GM23338 (cell line): ENCODE measurements around the gene SAPCD1. TPM values are rescaled to one million over a fixed set of nuclear protein-coding genes. Genes with fewer than 3 reads are reported as not detected.

ENCODE experiments used
- ATAC-seq: fragments of 200-7000 bp; cut with Tn5 transposase; 3 replicates; pipeline ENCODE4 v1.9.1; 2020
- DNase-seq: peaks from one replicate; pipeline ENCODE4 v3.0.0-alpha.2; 2015; ENCODE audit warnings: low spot score
- H2AFZ ChIP-seq: fragments of 200-600 bp; sonication (generic); 2 replicates; pipeline ENCODE4 v1.8.0; 2016; ENCODE audit warnings: antibody characterized with exemption, mild to moderate bottlenecking, moderate library complexity
- H3F3A ChIP-seq: fragments of 200-600 bp; sonication (generic); replicated peaks from 2 replicates; pipeline ENCODE4 v1.8.0; 2017; ENCODE audit warnings: antibody characterized with exemption, mixed run types, low read depth
- H3K27ac ChIP-seq: fragments of 200-600 bp; sonication (generic); 2 replicates; pipeline ENCODE4 v1.6.1; 2016; ENCODE audit warnings: low read depth
- H3K27me3 ChIP-seq: fragments of 200-600 bp; sonication (generic); 2 replicates; pipeline ENCODE4 v1.8.0; 2016; ENCODE audit warnings: mild to moderate bottlenecking, mixed run types, moderate library complexity; ENCODE audit not compliant: insufficient read depth
- H3K36me3 ChIP-seq: fragments of 200-600 bp; sonication (generic); 2 replicates; pipeline ENCODE4 v1.8.0; 2016; ENCODE audit warnings: mild to moderate bottlenecking; ENCODE audit not compliant: insufficient read depth
- H3K4me1 ChIP-seq: fragments of 200-600 bp; sonication (generic); 2 replicates; pipeline ENCODE4 v1.8.0; 2016; ENCODE audit warnings: mild to moderate bottlenecking, moderate library complexity; ENCODE audit not compliant: insufficient read depth
- H3K4me2 ChIP-seq: fragments of 200-600 bp; sonication (generic); 2 replicates; pipeline ENCODE4 v1.7.1; 2017; ENCODE audit warnings: mixed run types
- H3K4me3 ChIP-seq: fragments of 200-600 bp; sonication (generic); 2 replicates; pipeline ENCODE4 v1.6.1; 2016; ENCODE audit warnings: mixed run types
- H3K79me2 ChIP-seq: fragments of 200-600 bp; sonication (generic); replicated peaks from 2 replicates; pipeline ENCODE4 v1.8.0; 2017; ENCODE audit warnings: mild to moderate bottlenecking; ENCODE audit not compliant: insufficient read depth
- H3K9me2 ChIP-seq: fragments of 200-600 bp; sonication (generic); 2 replicates; pipeline ENCODE4 v1.8.0; 2017; ENCODE audit not compliant: insufficient read depth
- H4K20me1 ChIP-seq: fragments of 200-600 bp; sonication (generic); replicated peaks from 2 replicates; pipeline ENCODE4 v1.8.0; 2017; ENCODE audit warnings: mild to moderate bottlenecking; ENCODE audit not compliant: insufficient read depth
- H3K27ac Mint-ChIP-seq: 2 replicates; pipeline ENCODE4 v1.8.0; 2020; ENCODE audit warnings: inconsistent platforms, mild to moderate bottlenecking, moderate library complexity, mixed read lengths
- H3K27me3 Mint-ChIP-seq: 3 replicates; pipeline ENCODE4 v1.8.0; 2022; ENCODE audit warnings: low read depth, mild to moderate bottlenecking, moderate library complexity, mixed read lengths, inconsistent platforms; ENCODE audit not compliant: insufficient read depth, poor library complexity
- H3K36me3 Mint-ChIP-seq: 3 replicates; pipeline ENCODE4 v1.8.0; 2021; ENCODE audit warnings: low read depth, mild to moderate bottlenecking, inconsistent platforms, moderate library complexity, mixed read lengths
- H3K4me1 Mint-ChIP-seq: 3 replicates; pipeline ENCODE4 v1.8.0; 2020; ENCODE audit warnings: mild to moderate bottlenecking, inconsistent platforms, mixed read lengths
- H3K4me3 Mint-ChIP-seq: 3 replicates; pipeline ENCODE4 v1.8.0; 2021; ENCODE audit warnings: moderate library complexity, mild to moderate bottlenecking, inconsistent platforms, mixed read lengths
- H3K9me3 Mint-ChIP-seq: 3 replicates; pipeline ENCODE4 v1.8.0; 2020; ENCODE audit warnings: moderate library complexity, mild to moderate bottlenecking, inconsistent platforms, mixed read lengths
- CREB1 ChIP-seq: fragments of 250-450 bp; sonication (Bioruptor Pico); IDR thresholded peaks from 2 replicates; pipeline ENCODE4 v1.5.0; 2020; ENCODE audit warnings: low read depth, mild to moderate bottlenecking, moderate library complexity
- JUNB ChIP-seq: IDR thresholded peaks from one replicate; pipeline ENCODE4 v1.6.1; 2016; ENCODE audit warnings: antibody characterized with exemption; ENCODE audit not compliant: unreplicated experiment
- NANOG ChIP-seq: IDR thresholded peaks from 2 replicates; pipeline ENCODE4 v1.6.1; 2016; ENCODE audit warnings: antibody characterized with exemption, borderline replicate concordance
- STAT1 ChIP-seq: IDR thresholded peaks from one replicate; pipeline ENCODE4 v1.6.1; 2016; ENCODE audit warnings: antibody characterized with exemption; ENCODE audit not compliant: unreplicated experiment
- ZNF331 ChIP-seq: fragments of 250-450 bp; sonication (Bioruptor Pico); IDR thresholded peaks from 2 replicates; pipeline ENCODE4 v1.5.0; 2020; ENCODE audit warnings: low read depth, mild to moderate bottlenecking, moderate library complexity
- polyA plus RNA-seq: library from polyadenylated mRNA; unstranded; fragments of >200 nt; fragmentation: Nextera tagmentation; extraction: Ambion mirVana; gene quantifications from 2 replicates; pipeline ENCODE4 v1.2.1, GENCODE V29; 2016
- total RNA-seq: library from RNA; depleted of rRNA; stranded (reverse); fragments of >200 nt; shearing (Covaris generic); gene quantifications from 2 replicates; pipeline ENCODE4 v1.2.3, GENCODE V29; 2014
- TF ChIP-seq, protein P1 (sequence below), 2 experiments: fragments of 200-600 bp in 1 of 2; sonication (generic) in 1 of 2; conservative IDR thresholded peaks; 2 replicates each; pipeline versions ENCODE4 v1.5.1 to v1.6.1; 2016 to 2017; ENCODE audit warnings: antibody characterized with exemption in 2 of 2, low read depth in 2 of 2, mild to moderate bottlenecking in 2 of 2, moderate library complexity in 1 of 2
- TF ChIP-seq, protein P2 (sequence below): IDR thresholded peaks from 2 replicates; pipeline ENCODE4 v1.6.1; 2016; ENCODE audit warnings: antibody characterized with exemption
- TF ChIP-seq, protein P3 (sequence below): fragments of 250-450 bp; sonication (Bioruptor Pico); IDR thresholded peaks from 2 replicates; pipeline ENCODE4 v1.5.0; 2020; ENCODE audit warnings: mild to moderate bottlenecking, moderate library complexity

SAPCD1 gene
- total and polyA plus RNA-seq, 2 experiments from 2014 or later, result 3.9 to 5.0 TPM

DNA sequence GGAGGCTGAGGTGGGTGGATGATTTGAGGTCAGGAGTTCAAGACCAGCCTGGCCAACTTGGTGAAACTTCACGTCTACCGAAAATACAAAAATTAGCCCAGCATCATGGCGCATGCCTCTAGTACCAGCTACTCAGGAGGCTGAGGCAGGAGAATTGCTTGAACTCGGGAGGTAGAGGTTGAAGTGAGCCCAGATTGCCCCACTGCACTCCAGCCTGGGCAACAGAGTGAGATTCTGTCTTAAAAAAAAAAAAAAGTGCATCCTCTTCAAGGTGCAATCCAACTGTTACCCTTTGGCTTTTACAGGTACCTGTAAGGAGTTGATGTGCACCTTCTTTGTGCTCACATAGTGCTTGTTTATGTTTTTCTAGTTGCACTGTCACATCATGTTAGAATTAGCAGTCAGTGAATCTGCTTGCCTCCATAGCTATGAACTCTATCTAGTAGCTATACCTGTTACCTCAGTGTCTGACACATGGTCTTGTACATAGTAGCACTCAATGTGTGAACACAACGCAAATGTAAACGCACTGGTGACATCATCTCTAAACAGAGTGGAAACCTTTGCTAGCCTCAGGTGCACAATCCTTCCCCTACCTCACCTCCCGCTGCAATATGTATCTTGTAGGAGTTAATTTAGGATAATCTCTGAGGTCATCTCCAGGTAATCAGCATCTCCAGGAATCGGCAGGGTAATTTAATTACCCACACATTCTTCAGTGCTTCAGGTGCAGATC lies 13.0 kb upstream of the SAPCD1 start (continued):
- TF ChIP-seq, protein P1, sequence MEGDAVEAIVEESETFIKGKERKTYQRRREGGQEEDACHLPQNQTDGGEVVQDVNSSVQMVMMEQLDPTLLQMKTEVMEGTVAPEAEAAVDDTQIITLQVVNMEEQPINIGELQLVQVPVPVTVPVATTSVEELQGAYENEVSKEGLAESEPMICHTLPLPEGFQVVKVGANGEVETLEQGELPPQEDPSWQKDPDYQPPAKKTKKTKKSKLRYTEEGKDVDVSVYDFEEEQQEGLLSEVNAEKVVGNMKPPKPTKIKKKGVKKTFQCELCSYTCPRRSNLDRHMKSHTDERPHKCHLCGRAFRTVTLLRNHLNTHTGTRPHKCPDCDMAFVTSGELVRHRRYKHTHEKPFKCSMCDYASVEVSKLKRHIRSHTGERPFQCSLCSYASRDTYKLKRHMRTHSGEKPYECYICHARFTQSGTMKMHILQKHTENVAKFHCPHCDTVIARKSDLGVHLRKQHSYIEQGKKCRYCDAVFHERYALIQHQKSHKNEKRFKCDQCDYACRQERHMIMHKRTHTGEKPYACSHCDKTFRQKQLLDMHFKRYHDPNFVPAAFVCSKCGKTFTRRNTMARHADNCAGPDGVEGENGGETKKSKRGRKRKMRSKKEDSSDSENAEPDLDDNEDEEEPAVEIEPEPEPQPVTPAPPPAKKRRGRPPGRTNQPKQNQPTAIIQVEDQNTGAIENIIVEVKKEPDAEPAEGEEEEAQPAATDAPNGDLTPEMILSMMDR (conservative IDR thresholded peaks at IDR 0.05; ENCODE audit: low read depth in 2 of 2), result no peak
- no peak for TF ChIP-seq STAT1
- TF ChIP-seq ZNF331 (CRISPR knock-in tag), result no peak
- TF ChIP-seq NANOG, result no peak

DNA sequence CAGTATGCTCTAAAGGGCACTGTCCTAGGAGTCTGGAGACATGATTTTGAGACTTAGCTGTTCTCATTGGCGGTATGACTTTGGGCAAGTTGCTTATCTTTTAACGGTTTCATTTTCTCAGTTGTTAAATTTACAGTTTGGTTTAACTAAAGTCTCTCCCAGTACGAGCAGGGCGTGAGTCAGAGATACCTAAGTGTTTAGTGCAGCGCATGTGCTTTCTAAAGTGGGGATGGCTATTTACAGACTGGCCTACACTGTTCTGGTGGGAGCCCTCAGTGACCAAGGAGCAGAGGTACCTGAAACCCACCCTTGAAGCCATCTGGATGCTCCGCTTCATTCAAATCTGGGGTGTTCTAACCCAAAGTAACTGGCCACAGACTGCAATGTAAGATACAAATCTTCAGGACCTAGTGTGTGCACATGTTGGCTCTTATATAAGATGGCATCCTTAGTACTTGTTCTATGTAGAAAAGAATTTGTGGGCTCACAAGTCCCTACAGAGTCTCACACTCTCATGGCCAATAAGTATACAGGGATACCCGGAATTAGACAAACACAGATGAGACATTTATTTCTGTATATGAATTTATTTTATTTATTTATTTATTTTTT lies 11.9 kb upstream of the SAPCD1 start:
- H3K4me3 ChIP-seq, result no peak overlapping the region
- ATAC-seq, result no peak
- Mint-ChIP-seq H3K27me3 (peaks cover 7% of the 10 kb centered on the region), H3K4me1 (no peaks in the 10 kb centered on the region), H3K36me3 (peaks cover 13% of the 10 kb centered on the region), H3K27ac (no peak overlapping the region; the same call in 1 of the 2 replicates), H3K9me3 (no peaks in the 10 kb centered on the region), H3K4me3 (no peak overlapping the region)
- H3K27me3 ChIP-seq, result no peaks in the 10 kb centered on the region
- H3K9me2 ChIP-seq, result no peaks in the 10 kb centered on the region
- no peaks in the 10 kb centered on the region for H3K79me2 ChIP-seq
- H3K4me2 ChIP-seq, result no peak overlapping the region
- DNase-seq, result no peak
- H4K20me1 ChIP-seq, result no peaks in the 10 kb centered on the region; the same call in 1 of the 2 replicates
- H3K4me1 ChIP-seq, result no peaks in the 10 kb centered on the region
- H2AFZ ChIP-seq, result no peak overlapping the region
- 0 out of 2 replicates have a peak, but pooled peaks cover 4% of the 10 kb centered on the region for H3F3A ChIP-seq
- no peak overlapping the region for H3K27ac ChIP-seq
- H3K36me3 ChIP-seq, result no peaks in the 10 kb centered on the region
- no peak for TF ChIP-seq JUNB
- TF ChIP-seq CREB1 (CRISPR knock-in tag), result no peak
- TF ChIP-seq, protein P2, sequence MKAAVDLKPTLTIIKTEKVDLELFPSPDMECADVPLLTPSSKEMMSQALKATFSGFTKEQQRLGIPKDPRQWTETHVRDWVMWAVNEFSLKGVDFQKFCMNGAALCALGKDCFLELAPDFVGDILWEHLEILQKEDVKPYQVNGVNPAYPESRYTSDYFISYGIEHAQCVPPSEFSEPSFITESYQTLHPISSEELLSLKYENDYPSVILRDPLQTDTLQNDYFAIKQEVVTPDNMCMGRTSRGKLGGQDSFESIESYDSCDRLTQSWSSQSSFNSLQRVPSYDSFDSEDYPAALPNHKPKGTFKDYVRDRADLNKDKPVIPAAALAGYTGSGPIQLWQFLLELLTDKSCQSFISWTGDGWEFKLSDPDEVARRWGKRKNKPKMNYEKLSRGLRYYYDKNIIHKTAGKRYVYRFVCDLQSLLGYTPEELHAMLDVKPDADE, result no peak
- TF ChIP-seq, protein P3, sequence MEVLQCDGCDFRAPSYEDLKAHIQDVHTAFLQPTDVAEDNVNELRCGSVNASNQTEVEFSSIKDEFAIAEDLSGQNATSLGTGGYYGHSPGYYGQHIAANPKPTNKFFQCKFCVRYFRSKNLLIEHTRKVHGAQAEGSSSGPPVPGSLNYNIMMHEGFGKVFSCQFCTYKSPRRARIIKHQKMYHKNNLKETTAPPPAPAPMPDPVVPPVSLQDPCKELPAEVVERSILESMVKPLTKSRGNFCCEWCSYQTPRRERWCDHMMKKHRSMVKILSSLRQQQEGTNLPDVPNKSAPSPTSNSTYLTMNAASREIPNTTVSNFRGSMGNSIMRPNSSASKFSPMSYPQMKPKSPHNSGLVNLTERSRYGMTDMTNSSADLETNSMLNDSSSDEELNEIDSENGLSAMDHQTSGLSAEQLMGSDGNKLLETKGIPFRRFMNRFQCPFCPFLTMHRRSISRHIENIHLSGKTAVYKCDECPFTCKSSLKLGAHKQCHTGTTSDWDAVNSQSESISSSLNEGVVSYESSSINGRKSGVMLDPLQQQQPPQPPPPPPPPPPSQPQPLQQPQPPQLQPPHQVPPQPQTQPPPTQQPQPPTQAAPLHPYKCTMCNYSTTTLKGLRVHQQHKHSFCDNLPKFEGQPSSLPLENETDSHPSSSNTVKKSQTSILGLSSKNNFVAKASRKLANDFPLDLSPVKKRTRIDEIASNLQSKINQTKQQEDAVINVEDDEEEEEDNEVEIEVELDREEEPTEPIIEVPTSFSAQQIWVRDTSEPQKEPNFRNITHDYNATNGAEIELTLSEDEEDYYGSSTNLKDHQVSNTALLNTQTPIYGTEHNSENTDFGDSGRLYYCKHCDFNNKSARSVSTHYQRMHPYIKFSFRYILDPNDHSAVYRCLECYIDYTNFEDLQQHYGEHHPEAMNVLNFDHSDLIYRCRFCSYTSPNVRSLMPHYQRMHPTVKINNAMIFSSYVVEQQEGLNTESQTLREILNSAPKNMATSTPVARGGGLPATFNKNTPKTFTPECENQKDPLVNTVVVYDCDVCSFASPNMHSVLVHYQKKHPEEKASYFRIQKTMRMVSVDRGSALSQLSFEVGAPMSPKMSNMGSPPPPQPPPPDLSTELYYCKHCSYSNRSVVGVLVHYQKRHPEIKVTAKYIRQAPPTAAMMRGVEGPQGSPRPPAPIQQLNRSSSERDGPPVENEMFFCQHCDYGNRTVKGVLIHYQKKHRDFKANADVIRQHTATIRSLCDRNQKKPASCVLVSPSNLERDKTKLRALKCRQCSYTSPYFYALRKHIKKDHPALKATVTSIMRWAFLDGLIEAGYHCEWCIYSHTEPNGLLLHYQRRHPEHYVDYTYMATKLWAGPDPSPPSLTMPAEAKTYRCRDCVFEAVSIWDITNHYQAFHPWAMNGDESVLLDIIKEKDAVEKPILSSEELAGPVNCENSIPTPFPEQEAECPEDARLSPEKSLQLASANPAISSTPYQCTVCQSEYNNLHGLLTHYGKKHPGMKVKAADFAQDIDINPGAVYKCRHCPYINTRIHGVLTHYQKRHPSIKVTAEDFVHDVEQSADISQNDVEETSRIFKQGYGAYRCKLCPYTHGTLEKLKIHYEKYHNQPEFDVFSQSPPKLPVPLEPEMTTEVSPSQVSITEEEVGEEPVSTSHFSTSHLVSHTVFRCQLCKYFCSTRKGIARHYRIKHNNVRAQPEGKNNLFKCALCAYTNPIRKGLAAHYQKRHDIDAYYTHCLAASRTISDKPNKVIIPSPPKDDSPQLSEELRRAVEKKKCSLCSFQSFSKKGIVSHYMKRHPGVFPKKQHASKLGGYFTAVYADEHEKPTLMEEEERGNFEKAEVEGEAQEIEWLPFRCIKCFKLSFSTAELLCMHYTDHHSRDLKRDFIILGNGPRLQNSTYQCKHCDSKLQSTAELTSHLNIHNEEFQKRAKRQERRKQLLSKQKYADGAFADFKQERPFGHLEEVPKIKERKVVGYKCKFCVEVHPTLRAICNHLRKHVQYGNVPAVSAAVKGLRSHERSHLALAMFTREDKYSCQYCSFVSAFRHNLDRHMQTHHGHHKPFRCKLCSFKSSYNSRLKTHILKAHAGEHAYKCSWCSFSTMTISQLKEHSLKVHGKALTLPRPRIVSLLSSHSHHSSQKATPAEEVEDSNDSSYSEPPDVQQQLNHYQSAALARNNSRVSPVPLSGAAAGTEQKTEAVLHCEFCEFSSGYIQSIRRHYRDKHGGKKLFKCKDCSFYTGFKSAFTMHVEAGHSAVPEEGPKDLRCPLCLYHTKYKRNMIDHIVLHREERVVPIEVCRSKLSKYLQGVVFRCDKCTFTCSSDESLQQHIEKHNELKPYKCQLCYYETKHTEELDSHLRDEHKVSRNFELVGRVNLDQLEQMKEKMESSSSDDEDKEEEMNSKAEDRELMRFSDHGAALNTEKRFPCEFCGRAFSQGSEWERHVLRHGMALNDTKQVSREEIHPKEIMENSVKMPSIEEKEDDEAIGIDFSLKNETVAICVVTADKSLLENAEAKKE (CRISPR knock-in tag), result no peak
- TF ChIP-seq, protein P1 (conservative IDR thresholded peaks at IDR 0.05; ENCODE audit: low read depth in 2 of 2), result no peak
